Karpas-422 (cell line): ENCODE measurements around the gene ZFR2. TPM values are rescaled to one million over a fixed set of nuclear protein-coding genes. Genes with fewer than 3 reads are reported as not detected.

Experiments
- DNase-seq: peaks from one replicate; pipeline ENCODE4 v3.0.0-alpha.2; 2015
- H2AFZ ChIP-seq: fragments of 200-600 bp; sonication (generic); 2 replicates; pipeline ENCODE4 v1.6.1; 2014; ENCODE audit warnings: antibody characterized with exemption, low read length, mixed read lengths
- H3K27ac ChIP-seq: fragments of 200-600 bp; sonication (generic); 2 replicates; pipeline ENCODE4 v1.5.1; 2014; ENCODE audit warnings: mild to moderate bottlenecking, low read length, moderate library complexity
- H3K27me3 ChIP-seq: fragments of 200-600 bp; sonication (generic); 2 replicates; pipeline ENCODE4 v1.6.1; 2014; ENCODE audit warnings: low read length, mixed read lengths
- H3K36me3 ChIP-seq: fragments of 200-600 bp; sonication (generic); 2 replicates; pipeline ENCODE4 v1.6.1; 2014; ENCODE audit warnings: low read length, mixed read lengths; ENCODE audit not compliant: insufficient read depth
- H3K4me1 ChIP-seq: fragments of 200-600 bp; sonication (generic); 2 replicates; pipeline ENCODE4 v1.6.1; 2014; ENCODE audit warnings: mild to moderate bottlenecking, low read length, mixed read lengths
- H3K4me2 ChIP-seq: fragments of 200-600 bp; sonication (generic); 2 replicates; pipeline ENCODE4 v1.6.1; 2014; ENCODE audit warnings: low read length, low read depth, mild to moderate bottlenecking; ENCODE audit not compliant: poor library complexity, severe bottlenecking
- H3K4me3 ChIP-seq: fragments of 200-600 bp; sonication (generic); 2 replicates; pipeline ENCODE4 v1.5.1; 2014; ENCODE audit warnings: mild to moderate bottlenecking, antibody characterized with exemption, low read length, mixed read lengths
- H3K79me2 ChIP-seq: fragments of 200-600 bp; sonication (generic); 2 replicates; pipeline ENCODE4 v1.6.1; 2014; ENCODE audit warnings: mild to moderate bottlenecking, low read length, mixed read lengths
- H3K9ac ChIP-seq: fragments of 200-600 bp; sonication (generic); 2 replicates; pipeline ENCODE4 v1.6.0; 2014; ENCODE audit warnings: low read length
- H3K9me2 ChIP-seq: fragments of 200-600 bp; sonication (generic), shearing (Covaris generic); replicated peaks from 2 replicates; pipeline ENCODE4 v1.6.0; 2014; ENCODE audit warnings: mild to moderate bottlenecking, low read length, moderate library complexity; ENCODE audit not compliant: insufficient read depth
- H3K9me3 ChIP-seq: fragments of 300-700, 200-600 bp; sonication (generic); 2 replicates; pipeline ENCODE4 v1.6.1; 2014; ENCODE audit warnings: low read length, mixed read lengths
- H4K20me1 ChIP-seq: fragments of 200-600 bp; sonication (generic); 2 replicates; pipeline ENCODE4 v1.6.1; 2014; ENCODE audit warnings: mild to moderate bottlenecking, antibody characterized with exemption, low read length, low read depth; ENCODE audit not compliant: insufficient read depth
- total RNA-seq: library from RNA; depleted of rRNA; stranded (reverse); fragments of >200 nt; shearing (Covaris generic); gene quantifications from 2 replicates; pipeline ENCODE4 v1.2.3, GENCODE V29; 2014; ENCODE audit warnings: low replicate concordance

Gene ZFR2
- total RNA-seq, 1 experiment from 2014 or later: not detected

DNA sequence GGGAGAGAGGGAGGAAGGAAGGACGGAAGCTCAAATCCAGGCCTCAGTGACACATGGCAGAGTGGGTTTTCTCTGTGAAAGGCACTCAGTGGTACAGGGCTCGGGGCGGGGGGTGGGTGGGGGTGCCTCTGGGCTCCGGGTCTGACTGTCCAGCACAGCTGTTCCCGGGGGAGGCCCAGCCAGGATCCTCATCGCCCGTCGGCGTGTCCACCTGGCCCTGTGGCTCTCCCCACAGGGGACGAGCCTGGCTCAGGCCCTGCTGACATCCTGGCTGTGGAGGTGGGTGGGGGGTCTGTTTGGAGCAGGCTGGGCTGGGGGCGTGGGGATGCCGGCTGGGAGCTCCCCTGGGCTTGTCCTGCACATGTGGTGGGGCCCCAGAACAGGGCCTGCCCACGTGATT lies 64.4 kb downstream of the ZFR2 start:
- Histone ChIP-seq H3K4me2 (no peak overlapping the region), H3K4me3 (no peak overlapping the region), H3K36me3 (no peaks in the 10 kb centered on the region), H4K20me1 (peaks cover 28% of the 10 kb centered on the region; the same call in 1 of the 2 replicates), H3K9me3 (no peaks in the 10 kb centered on the region), H3K9me2 (no peaks in the 10 kb centered on the region), H3K9ac (no peak overlapping the region), H2AFZ (no peak overlapping the region), H3K27me3 (no peaks in the 10 kb centered on the region), H3K79me2 (no peaks in the 10 kb centered on the region), H3K27ac (no peak overlapping the region), H3K4me1 (no peaks in the 10 kb centered on the region)
- DNase-seq: no peak

DNA sequence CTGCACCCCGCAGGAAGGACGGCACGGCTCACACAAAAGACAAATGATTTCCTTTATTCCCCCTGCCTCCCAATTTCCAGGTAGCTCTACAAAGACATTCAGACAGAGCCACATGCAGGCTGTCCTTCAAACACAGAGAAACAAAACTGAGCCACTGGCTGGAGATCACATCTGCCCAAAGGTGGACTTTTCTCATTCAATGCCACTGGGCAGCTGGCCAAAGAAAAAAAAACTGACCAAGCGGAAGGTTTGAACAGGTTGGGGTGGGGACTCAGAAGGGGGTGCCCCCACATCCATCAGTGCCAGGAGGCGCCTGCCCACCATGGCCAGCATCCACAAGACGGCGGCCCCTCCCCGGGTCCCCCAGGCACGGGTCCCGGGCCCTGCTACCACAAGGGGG lies 64.9 kb downstream of the ZFR2 start:
- Histone ChIP-seq H3K4me3 (no peak overlapping the region), H3K27me3 (no peaks in the 10 kb centered on the region), H3K36me3 (no peaks in the 10 kb centered on the region), H3K79me2 (no peaks in the 10 kb centered on the region), H3K4me2 (no peak overlapping the region), H3K9ac (no peak overlapping the region), H4K20me1 (peaks cover 24% of the 10 kb centered on the region; the same call in 1 of the 2 replicates), H3K9me2 (no peaks in the 10 kb centered on the region), H3K27ac (no peak overlapping the region), H3K9me3 (no peaks in the 10 kb centered on the region), H3K4me1 (no peaks in the 10 kb centered on the region), H2AFZ (no peak overlapping the region)
- no peak for DNase-seq

DNA sequence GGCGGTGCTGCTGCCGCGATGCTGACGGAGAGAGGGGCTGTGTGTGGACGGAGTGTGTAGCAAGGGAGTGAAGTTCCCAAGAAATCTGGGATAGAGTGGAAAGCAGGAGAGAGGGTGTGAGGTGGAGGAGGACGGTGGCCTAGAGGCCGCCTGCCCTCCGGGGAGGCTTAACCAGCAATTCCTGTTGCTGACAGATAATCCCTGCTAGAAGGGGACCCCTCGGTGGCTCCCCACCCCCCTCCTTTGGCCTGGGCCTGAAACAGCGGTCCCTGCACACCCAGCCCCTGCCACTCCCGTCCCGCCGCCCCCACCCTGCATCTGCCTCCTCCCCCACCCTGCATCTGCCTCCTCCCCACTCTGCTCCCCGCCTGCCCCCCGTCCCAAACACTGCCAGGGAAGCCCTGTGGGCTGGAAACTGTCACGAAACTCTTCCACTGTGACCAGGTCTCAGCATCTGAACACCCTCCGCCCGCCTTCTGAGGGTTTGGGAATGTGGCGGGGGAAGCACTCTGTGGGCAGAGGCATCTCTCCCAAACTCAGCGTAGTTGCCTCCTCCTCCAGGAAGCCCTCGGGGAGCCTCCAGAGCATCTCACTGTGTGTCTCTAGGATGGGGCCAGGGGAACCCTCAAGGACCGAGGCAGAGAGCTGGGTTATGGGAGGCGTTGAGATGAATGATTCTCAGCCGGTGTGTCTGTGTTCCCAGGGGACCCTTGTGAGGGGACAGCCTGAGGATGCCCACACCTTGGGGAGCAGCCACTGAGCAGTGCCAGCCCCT lies 65.5 kb downstream of the ZFR2 start:
- no peaks in the 10 kb centered on the region for H3K79me2 ChIP-seq
- H3K9me2 ChIP-seq: no peaks in the 10 kb centered on the region
- no peaks in the 10 kb centered on the region for H3K9me3 ChIP-seq
- no peaks in the 10 kb centered on the region for H3K36me3 ChIP-seq
- H3K4me3 ChIP-seq: no peak overlapping the region
- no peak overlapping the region for H2AFZ ChIP-seq
- DNase-seq: no peak
- H3K4me1 ChIP-seq: no peaks in the 10 kb centered on the region
- no peak overlapping the region for H3K9ac ChIP-seq
- H3K27me3 ChIP-seq: no peaks in the 10 kb centered on the region
- H3K4me2 ChIP-seq: no peak overlapping the region
- H4K20me1 ChIP-seq: peaks cover 17% of the 10 kb centered on the region; the same call in 1 of the 2 replicates
- H3K27ac ChIP-seq: no peak overlapping the region

DNA sequence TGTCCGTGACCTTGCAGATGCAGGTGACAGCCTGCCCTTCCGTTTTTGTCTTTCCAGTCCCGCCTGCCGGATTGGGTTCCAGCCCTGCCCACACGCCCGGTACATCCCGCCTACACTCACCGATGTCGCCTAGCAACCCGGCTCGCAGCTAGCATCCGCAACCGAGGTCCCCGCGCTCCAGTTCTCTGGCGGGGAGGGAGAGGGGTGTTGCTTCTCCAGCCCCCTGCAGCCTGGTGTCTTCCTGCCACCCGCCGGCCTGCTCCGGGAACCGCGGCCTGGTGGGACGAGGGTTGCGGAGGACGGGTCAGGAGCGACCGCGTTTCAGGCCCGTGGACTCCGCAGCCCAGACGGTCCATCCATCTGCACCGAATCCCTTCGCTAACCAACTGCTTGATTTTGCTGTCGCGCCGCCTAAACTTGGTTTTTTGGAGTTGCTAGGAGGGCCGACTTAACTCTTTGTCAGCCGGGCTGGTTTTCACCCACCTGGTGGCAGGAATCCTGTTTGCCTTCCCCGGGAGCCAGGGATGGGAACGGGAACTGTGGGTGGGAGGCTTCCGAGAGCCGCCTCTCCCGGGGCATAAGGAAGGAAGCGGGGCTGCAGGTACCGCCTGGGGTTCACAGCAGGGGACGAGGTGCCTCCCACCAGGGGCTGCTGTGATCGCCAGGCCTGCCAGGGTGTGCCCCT lies 67.3 kb downstream of the ZFR2 start:
- Histone ChIP-seq H3K9ac (no peak overlapping the region), H3K79me2 (no peaks in the 10 kb centered on the region), H3K4me1 (no peaks in the 10 kb centered on the region), H3K27me3 (peaks cover 3% of the 10 kb centered on the region; the same call in 1 of the 2 replicates), H4K20me1 (no peaks in the 10 kb centered on the region; the same call in 1 of the 2 replicates), H3K27ac (no peak overlapping the region), H2AFZ (no peak overlapping the region), H3K9me2 (no peaks in the 10 kb centered on the region), H3K4me2 (no peak overlapping the region), H3K4me3 (no peak overlapping the region), H3K36me3 (no peaks in the 10 kb centered on the region), H3K9me3 (no peaks in the 10 kb centered on the region; the same call in 1 of the 2 replicates)
- DNase-seq: no peak

DNA sequence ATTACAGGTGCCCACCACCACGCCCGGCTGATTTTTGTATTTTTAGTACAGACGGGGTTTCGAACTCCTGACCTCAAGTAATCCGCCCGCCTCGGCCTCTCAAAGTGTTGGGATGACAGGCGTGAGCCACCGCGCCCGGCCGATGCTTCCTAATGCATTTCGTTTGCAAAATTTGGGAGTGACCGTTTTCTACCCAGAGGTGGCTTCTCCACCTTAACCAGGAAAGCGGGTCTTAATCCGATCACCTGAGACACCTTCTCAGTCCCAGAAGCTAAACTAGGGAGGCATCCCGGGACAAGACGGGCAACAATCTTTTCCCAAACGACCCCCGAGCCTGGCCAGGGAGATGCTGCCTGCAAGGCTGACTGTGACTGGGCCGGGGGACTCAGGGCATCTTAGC lies 67.8 kb downstream of the ZFR2 start:
- Histone ChIP-seq H3K79me2 (no peaks in the 10 kb centered on the region), H3K9me3 (no peaks in the 10 kb centered on the region; the same call in 1 of the 2 replicates), H3K4me2 (no peak overlapping the region), H3K4me3 (no peak overlapping the region), H3K27me3 (peaks cover 3% of the 10 kb centered on the region; the same call in 1 of the 2 replicates), H4K20me1 (no peaks in the 10 kb centered on the region; the same call in 1 of the 2 replicates), H3K9ac (no peak overlapping the region), H3K36me3 (no peaks in the 10 kb centered on the region), H2AFZ (no peak overlapping the region), H3K9me2 (no peaks in the 10 kb centered on the region), H3K4me1 (no peaks in the 10 kb centered on the region), H3K27ac (no peak overlapping the region)
- DNase-seq: no peak

DNA sequence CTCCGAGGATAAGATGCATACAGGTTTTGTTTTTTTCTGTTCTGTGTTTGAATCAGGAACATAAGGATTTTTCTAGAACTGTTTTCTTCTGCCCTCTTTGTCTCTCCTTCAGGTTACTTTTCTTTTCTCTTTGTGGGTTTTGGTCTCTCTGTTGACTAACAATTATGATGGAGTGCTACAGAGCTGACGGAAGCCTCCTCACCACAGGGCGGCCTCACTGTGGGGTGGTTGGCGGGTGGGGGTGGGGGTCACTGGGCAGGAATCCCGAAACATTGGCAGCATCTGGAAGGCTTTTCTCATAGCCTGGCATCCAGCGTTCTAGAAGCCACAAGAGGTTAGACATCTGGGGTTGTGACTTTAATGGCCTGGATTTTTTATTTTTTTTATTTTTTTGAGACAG lies 70.7 kb downstream of the ZFR2 start:
- Histone ChIP-seq H3K9me2 (no peaks in the 10 kb centered on the region), H2AFZ (no peak overlapping the region), H3K36me3 (no peaks in the 10 kb centered on the region), H4K20me1 (no peaks in the 10 kb centered on the region), H3K9me3 (no peaks in the 10 kb centered on the region; the same call in 1 of the 2 replicates), H3K4me1 (no peaks in the 10 kb centered on the region), H3K27me3 (peaks cover 3% of the 10 kb centered on the region; the same call in 1 of the 2 replicates), H3K79me2 (no peaks in the 10 kb centered on the region), H3K4me3 (no peak overlapping the region), H3K27ac (no peak overlapping the region), H3K4me2 (no peak overlapping the region), H3K9ac (no peak overlapping the region)
- no peak for DNase-seq

DNA sequence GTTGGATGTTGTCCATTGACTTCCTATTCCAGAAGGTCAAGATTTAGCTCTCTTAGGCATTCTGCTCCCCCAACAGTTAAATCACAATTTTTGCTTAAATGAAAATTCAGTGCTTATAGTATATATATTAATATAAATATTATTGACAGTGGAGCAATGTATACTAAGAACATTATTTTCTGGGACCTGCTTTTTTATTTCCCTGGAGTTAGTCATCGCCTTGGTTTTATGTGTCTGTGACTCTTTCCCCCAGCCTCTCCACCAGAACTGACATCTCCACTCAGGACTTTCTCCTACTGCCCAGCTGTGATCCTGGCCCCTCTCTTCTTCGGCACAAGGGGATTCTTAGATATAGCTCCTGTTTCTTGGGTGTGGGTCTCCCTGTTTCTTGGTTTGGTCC lies 72.5 kb downstream of the ZFR2 start:
- H3K4me1 ChIP-seq: no peaks in the 10 kb centered on the region
- H3K36me3 ChIP-seq: no peaks in the 10 kb centered on the region
- H3K27me3 ChIP-seq: peaks cover 3% of the 10 kb centered on the region; the same call in 1 of the 2 replicates
- no peaks in the 10 kb centered on the region; the same call in 1 of the 2 replicates for H3K9me3 ChIP-seq
- H3K27ac ChIP-seq: no peak overlapping the region
- no peaks in the 10 kb centered on the region for H4K20me1 ChIP-seq
- no peaks in the 10 kb centered on the region for H3K79me2 ChIP-seq
- DNase-seq: no peak
- no peak overlapping the region for H3K4me3 ChIP-seq
- H2AFZ ChIP-seq: no peak overlapping the region
- H3K9ac ChIP-seq: no peak overlapping the region
- no peaks in the 10 kb centered on the region for H3K9me2 ChIP-seq
- H3K4me2 ChIP-seq: no peak overlapping the region

DNA sequence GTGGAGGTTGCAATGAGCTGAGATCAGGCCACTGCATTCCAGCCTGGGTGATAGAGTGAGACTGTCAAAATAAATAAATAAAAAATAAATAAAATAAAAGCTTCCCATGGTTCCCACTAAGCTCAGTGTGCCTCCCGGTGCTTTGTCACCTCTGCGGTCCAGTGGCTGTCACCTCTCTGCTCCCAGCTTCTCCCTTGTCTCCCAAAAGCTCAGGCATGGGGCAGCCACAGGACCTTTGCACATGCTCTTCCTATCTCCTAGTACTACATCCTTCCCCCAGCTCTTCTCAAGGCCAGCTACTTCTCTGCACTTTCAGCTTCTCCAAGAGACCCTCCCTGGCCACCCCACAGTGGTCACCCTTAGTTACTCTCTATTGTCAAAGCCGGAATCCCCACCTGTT lies 75.0 kb downstream of the ZFR2 start:
- no peaks in the 10 kb centered on the region for H3K36me3 ChIP-seq
- no peaks in the 10 kb centered on the region for H3K4me1 ChIP-seq
- H3K9me2 ChIP-seq: no peaks in the 10 kb centered on the region
- no peaks in the 10 kb centered on the region for H4K20me1 ChIP-seq
- no peak for DNase-seq
- no peaks in the 10 kb centered on the region; the same call in 1 of the 2 replicates for H3K9me3 ChIP-seq
- H3K4me3 ChIP-seq: no peak overlapping the region
- H3K9ac ChIP-seq: no peak overlapping the region
- no peak overlapping the region for H2AFZ ChIP-seq
- no peak overlapping the region for H3K4me2 ChIP-seq
- peaks cover 3% of the 10 kb centered on the region; the same call in 1 of the 2 replicates for H3K27me3 ChIP-seq
- H3K27ac ChIP-seq: no peak overlapping the region
- no peaks in the 10 kb centered on the region for H3K79me2 ChIP-seq
